ENCODE data around the gene RSKR.
"Not testable (repeated sequence)": the region's sequence is repeated elsewhere in the genome, so short reads cannot be mapped to it uniquely, and the experiment has no call there.

The RSKR gene

GRCh38 chr17:28613931-28614381 lies at the start of gene RSKR:
Gene RSKR, minus strand, starts transcription at chr17:28614185. Its CDS starts 24 bp downstream, at chr17:28614161.
- peak; percentile 8 for DNase-seq (ENCODE audit: low read depth)
- no peak within 1 kb of the TSS for H3K4me3 ChIP-seq (ENCODE audit: low read length)
- TF ChIP-seq CTCF (conservative IDR thresholded peaks at IDR 0.05; ENCODE audit: low read length) = no peak

DNA sequence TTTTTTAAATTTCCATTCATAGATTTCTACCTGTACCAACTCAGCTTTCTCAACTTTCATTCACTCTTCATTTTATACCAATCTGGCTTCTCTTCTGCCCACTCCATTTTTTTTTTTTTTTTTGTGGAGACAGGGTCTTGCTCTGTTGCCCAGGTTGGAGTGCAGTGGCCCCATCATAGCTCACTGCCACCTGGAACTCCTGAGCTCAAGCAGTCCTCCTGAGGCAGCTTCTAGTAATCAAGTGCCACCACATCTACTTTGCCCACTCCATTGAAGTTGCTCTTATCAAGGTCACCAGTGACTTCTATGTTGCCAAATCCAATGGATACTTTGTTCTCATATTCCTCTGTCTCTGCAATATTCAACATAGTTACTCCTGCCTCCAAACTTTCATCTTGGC lies 49.7 kb upstream of the RSKR start:
- DNase-seq (ENCODE audit: low read depth) = no peak
- no peak for TF ChIP-seq CTCF (conservative IDR thresholded peaks at IDR 0.05; ENCODE audit: low read length)
- peak overlapping the region; percentile 98; the same call in 1 of the 2 replicates for H3K4me3 ChIP-seq (ENCODE audit: low read length)

- DNase-seq (ENCODE audit: low read depth) = no peak
- TF ChIP-seq CTCF (conservative IDR thresholded peaks at IDR 0.05; ENCODE audit: low read length) = no peak
- H3K4me3 ChIP-seq (ENCODE audit: low read length) = peak overlapping the region; percentile 98
These were observed 48.5 kb upstream of the RSKR start for GRCh38 chr17:28662527-28662829.

DNA sequence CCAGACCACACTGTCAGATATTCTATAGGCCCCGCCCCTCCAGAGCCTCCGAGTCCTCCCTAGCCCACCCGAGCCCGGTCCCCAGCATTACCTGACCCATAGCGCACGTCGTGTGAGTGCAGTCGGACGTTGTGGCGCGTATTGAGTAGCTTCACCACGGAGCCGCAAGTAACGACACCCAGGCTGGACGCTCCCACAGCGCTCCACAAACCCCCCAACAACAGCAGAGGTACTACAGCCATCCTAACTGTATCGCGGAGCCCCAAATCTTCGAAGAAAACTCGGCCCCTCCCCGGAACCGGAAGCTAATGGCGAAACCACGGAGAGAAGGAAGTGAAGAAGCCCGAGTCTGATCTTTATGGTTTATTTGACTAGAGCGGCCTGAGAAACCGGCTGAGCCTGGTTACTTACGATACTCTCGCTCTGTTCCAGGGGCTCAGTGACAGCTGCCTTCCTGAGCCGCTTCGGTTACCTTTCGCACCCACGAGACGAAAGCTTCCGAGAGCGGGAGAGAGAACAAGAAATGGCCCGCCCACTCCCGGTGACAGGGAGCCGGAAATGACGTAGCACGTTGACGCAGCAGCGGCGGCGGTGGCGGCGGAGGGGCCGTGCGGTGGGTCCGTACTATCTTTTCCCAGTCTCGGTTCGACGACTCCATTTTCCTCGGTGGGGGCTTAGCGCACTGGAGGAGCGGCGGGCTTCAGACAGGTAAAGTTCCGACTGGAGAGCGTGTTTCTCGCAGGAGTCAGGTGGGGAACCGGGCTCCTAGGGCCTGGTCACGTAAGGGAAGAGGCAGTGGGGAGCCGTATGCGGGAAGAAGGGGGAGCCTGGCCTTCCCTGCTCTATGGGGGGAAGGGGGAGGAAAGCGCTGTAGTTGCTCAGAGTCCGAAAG lies 47.9 kb upstream of the RSKR start, which contains the start of the genes SDF2 and SUPT6H:
Gene SDF2 (minus strand): TSS at position 272 of the 892 bp plus-strand sequence. CDS start 30 bp downstream, at position 242.
Gene SUPT6H (plus strand): TSS at position 571 of the 892 bp plus-strand sequence. CDS start 11,197 bp downstream, outside the sequence.
- DNase-seq (ENCODE audit: low read depth) = peak; percentile 76
- peak within 1 kb of the TSS; percentile 98 for H3K4me3 ChIP-seq (ENCODE audit: low read length)
- TF ChIP-seq CTCF (conservative IDR thresholded peaks at IDR 0.05; ENCODE audit: low read length) = no peak

GRCh38 chr17:28659497-28659881 lies 45.5 kb upstream of the RSKR start:
- not testable (repeated sequence) for H3K4me3 ChIP-seq (ENCODE audit: low read length); DNase-seq (ENCODE audit: low read depth)

DNA sequence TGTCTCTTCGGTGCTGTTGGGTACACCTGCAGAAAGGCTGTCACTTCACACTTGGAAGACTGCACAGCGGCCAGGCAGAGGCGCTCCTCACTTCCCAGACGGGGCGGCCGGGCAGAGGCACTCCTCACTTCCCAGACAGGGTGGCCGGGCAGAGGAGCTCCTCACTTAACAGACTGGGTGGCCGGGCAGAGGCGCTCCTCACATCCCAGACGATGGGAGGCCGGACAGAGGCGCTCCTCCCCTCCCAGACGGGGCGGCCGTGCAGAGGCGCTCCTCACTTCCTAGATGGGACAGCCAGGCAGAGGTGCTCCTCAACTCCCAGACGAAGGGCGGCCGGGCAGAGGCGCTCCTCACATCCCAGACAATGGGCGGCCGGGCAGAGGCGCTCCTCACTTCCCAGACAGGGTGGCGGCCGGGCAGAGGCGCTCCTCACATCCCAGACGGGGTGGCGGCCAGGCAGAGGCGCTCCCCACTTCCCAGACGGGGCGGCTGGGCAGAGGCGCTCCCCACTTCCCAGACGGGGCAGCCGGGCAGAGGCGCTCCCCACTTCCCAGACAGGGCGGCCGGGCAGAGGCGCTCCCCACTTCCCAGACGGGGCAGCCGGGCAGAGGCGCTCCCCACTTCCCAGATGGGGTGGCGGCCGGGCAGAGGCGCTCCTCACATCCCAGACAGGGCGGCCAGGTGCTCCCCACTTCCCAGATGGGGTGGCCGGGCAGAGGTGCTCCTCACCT lies 44.9 kb upstream of the RSKR start:
- DNase-seq (ENCODE audit: low read depth) = not testable (repeated sequence)

DNA sequence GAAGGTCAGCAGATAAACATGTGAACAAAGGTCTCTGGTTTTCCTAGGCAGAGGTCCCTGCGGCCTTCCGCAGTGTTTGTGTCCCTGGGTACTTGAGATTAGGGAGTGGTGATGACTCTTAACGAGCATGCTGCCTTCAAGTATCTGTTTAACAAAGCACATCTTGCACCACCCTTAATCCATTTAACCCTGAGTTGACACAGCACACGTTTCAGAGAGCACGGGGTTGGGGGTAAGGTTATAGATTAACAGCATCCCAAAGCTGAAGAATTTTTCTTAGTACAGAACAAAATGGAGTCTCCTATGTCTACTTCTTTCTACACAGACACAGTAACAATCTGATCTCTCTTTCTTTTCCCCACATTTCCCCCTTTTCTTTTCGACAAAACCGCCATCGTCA lies 44.4 kb upstream of the RSKR start:
- not testable (repeated sequence) for H3K4me3 ChIP-seq (ENCODE audit: low read length); DNase-seq (ENCODE audit: low read depth)

More for the DNA sequence above, 44.9 kb upstream of the RSKR start:
- not testable (repeated sequence) for H3K4me3 ChIP-seq (ENCODE audit: low read length)

- no peak overlapping the region for H3K4me3 ChIP-seq (ENCODE audit: low read length)
- no peak for DNase-seq (ENCODE audit: low read depth)
- TF ChIP-seq CTCF (conservative IDR thresholded peaks at IDR 0.05; ENCODE audit: low read length) = no peak
These were observed 43.8 kb upstream of the RSKR start for GRCh38 chr17:28657756-28658155.
